Keratinocyte (primary cell): ENCODE results near the gene WDR33. TPM values are rescaled to one million over a fixed set of nuclear protein-coding genes. Genes with fewer than 3 reads are reported as not detected.
A peak's percentile ranks its signal among the peaks of the same experiment; 100 is the strongest.
"Not testable (repeated sequence)": the region's sequence is repeated elsewhere in the genome, so short reads cannot be mapped to it uniquely, and the experiment has no call there.

Experiments used
- DNase-seq: peaks from one replicate; pipeline ENCODE4 v3.0.0-alpha.2; 2011; ENCODE audit warnings: low read depth, missing footprints, low spot score
- FAIRE-seq: peaks from 2 replicates; lab custom pipeline; 2011; peaks lifted over from hg19 to GRCh38; lab: Jason Lieb, UNC
- H2AFZ ChIP-seq: 2 replicates; pipeline ENCODE4 v1.6.0; 2012; ENCODE audit warnings: low read length, control low read depth, inconsistent platforms; ENCODE audit not compliant: control insufficient read depth
- H3K27ac ChIP-seq: 2 replicates; pipeline ENCODE4 v1.5.1; 2011; ENCODE audit warnings: low read length; ENCODE audit not compliant: control insufficient read depth, insufficient read depth
- H3K27me3 ChIP-seq: 3 replicates; pipeline ENCODE4 v1.6.0; 2011; ENCODE audit warnings: low read length; ENCODE audit not compliant: control insufficient read depth, insufficient read depth; ENCODE audit errors: extremely low read depth
- H3K36me3 ChIP-seq, 2 experiments: 2 replicates in 1 of 2; 3 replicates in 1 of 2; pipeline ENCODE4 v1.5.1; 2011; ENCODE audit warnings: low read length in 2 of 2, mild to moderate bottlenecking in 1 of 2; ENCODE audit not compliant: control insufficient read depth in 2 of 2, insufficient read depth in 2 of 2; ENCODE audit errors: extremely low read depth in 1 of 2
- H3K4me1 ChIP-seq: 3 replicates; pipeline ENCODE4 v1.5.1; 2011; ENCODE audit warnings: low read length; ENCODE audit not compliant: control insufficient read depth, insufficient read depth; ENCODE audit errors: extremely low read depth
- H3K4me2 ChIP-seq: 3 replicates; pipeline ENCODE4 v1.6.0; 2011; ENCODE audit warnings: low read depth, low read length; ENCODE audit not compliant: control insufficient read depth, insufficient read depth; ENCODE audit errors: extremely low read depth
- H3K4me3 ChIP-seq, 3 experiments: fragments of 200-600 bp in 1 of 3; sonication (generic) in 1 of 3; 2 replicates in 2 of 3; 3 replicates in 1 of 3; pipeline ENCODE4 v1.5.1; 2011 to 2016; ENCODE audit warnings: low read length in 3 of 3, mild to moderate bottlenecking in 3 of 3, control low read depth in 2 of 3, inconsistent platforms in 1 of 3, low read depth in 1 of 3, mixed read lengths in 1 of 3, mixed run types in 1 of 3, moderate library complexity in 1 of 3; ENCODE audit not compliant: control insufficient read depth in 2 of 3, insufficient read depth in 2 of 3; ENCODE audit errors: extremely low read depth in 1 of 3
- H3K79me2 ChIP-seq: 2 replicates; pipeline ENCODE4 v1.6.0; 2012; ENCODE audit warnings: low read length; ENCODE audit not compliant: control insufficient read depth, insufficient read depth
- H3K9ac ChIP-seq: 3 replicates; pipeline ENCODE4 v1.6.0; 2011; ENCODE audit warnings: low read length; ENCODE audit not compliant: control insufficient read depth, insufficient read depth; ENCODE audit errors: extremely low read depth
- H3K9me1 ChIP-seq: 3 replicates; pipeline ENCODE4 v1.6.0; 2011; ENCODE audit warnings: low read length; ENCODE audit not compliant: control insufficient read depth, insufficient read depth; ENCODE audit errors: extremely low read depth
- H3K9me3 ChIP-seq: 2 replicates; pipeline ENCODE4 v1.5.1; 2012; ENCODE audit warnings: low read depth, low read length; ENCODE audit not compliant: control insufficient read depth
- H4K20me1 ChIP-seq: 3 replicates; pipeline ENCODE4 v1.6.0; 2011; ENCODE audit warnings: low read length; ENCODE audit not compliant: control insufficient read depth, insufficient read depth; ENCODE audit errors: extremely low read depth
- CTCF ChIP-seq, 3 experiments: IDR thresholded peaks in 1 of 3; conservative IDR thresholded peaks in 1 of 3; optimal IDR thresholded peaks in 1 of 3; 2 replicates in 2 of 3; 3 replicates in 1 of 3; pipeline versions ENCODE3 to v1.5.1; 2011; ENCODE audit warnings: low read length in 3 of 3, mild to moderate bottlenecking in 3 of 3, moderate library complexity in 2 of 3, control low read depth in 1 of 3, inconsistent platforms in 1 of 3; ENCODE audit not compliant: insufficient read depth in 2 of 3; ENCODE audit errors: extremely low read depth in 1 of 3
- EZH2 ChIP-seq: IDR thresholded peaks from one replicate; pipeline ENCODE4 v1.6.1; 2012; ENCODE audit warnings: inconsistent platforms, mild to moderate bottlenecking, low read length, moderate library complexity
- dilution Hi-C: fragments of 300-500 bp; cut with MboI; formaldehyde crosslinking; loops from one replicate; pipeline ENCODE4 v1.7.0; 2020; ENCODE audit warnings: low sequenced_read_pairs; ENCODE audit not compliant: extremely low pct_ligation_motif_present
- polyA plus RNA-seq, 5 experiments: library from polyadenylated mRNA; depleted of rRNA in 3 of 5; stranded (reverse) in 3 of 5; stranded (forward) in 1 of 5; unstranded in 1 of 5; fragments of >200 nt; gene quantifications; 1 replicate in 1 of 5; 2 replicates in 3 of 5; 3 replicates in 1 of 5; pipeline versions ENCODE4 v1.2.1 to v1.2.3, GENCODE V29; 2011 to 2012; ENCODE audit warnings: missing spikeins in 2 of 5, low read depth in 1 of 5, low replicate concordance in 1 of 5

The WDR33 gene
- polyA plus RNA-seq, 1 donor (not counting 4 experiments of a cell fraction or from before 2014, with no cell fraction given): 44.5 TPM

- H3K4me3 ChIP-seq: no peak overlapping the region
Measured at GRCh38 chr2:127840893-127841292, 29.9 kb upstream of the WDR33 start.

GRCh38 chr2:127834951-127835350 lies 24.0 kb upstream of the WDR33 start:
- no peak for FAIRE-seq
- dilution Hi-C loops: no loop called here
- no peak for TF ChIP-seq EZH2
- H3K4me1 ChIP-seq: peaks cover 13% of the 10 kb centered on the region
- H3K9me3 ChIP-seq: no peaks in the 10 kb centered on the region
- no peak for DNase-seq
- H3K9ac ChIP-seq: no peak overlapping the region
- no peaks in the 10 kb centered on the region for H3K36me3 ChIP-seq
- H2AFZ ChIP-seq: no peak overlapping the region
- no peaks in the 10 kb centered on the region for H3K79me2 ChIP-seq
- H3K4me2 ChIP-seq: no peak overlapping the region
- no peak overlapping the region for H3K4me3 ChIP-seq
- H3K27me3 ChIP-seq: peaks cover 3% of the 10 kb centered on the region
- H3K27ac ChIP-seq: no peak overlapping the region
- no peaks in the 10 kb centered on the region for H3K9me1 ChIP-seq
- H4K20me1 ChIP-seq: no peaks in the 10 kb centered on the region

More at GRCh38 chr2:127840893-127841292, 29.9 kb upstream of the WDR33 start:
- DNase-seq (no peak), FAIRE-seq (no peak)
- H3K9ac ChIP-seq: no peak overlapping the region
- H3K27ac ChIP-seq: no peak overlapping the region
- H3K79me2 ChIP-seq: no peaks in the 10 kb centered on the region
- H4K20me1 ChIP-seq: no peaks in the 10 kb centered on the region
- H3K27me3 ChIP-seq: no peaks in the 10 kb centered on the region
- no peak for TF ChIP-seq CTCF (optimal IDR thresholded peaks at IDR 0.05 in 1 of 3, IDR thresholded peaks at IDR 0.05 in 1 of 3, conservative IDR thresholded peaks at IDR 0.05 in 1 of 3; ENCODE audit: extremely low read depth in 1 of 3, insufficient read depth in 2 of 3, low read length in 3 of 3)
- no peak for TF ChIP-seq EZH2
- dilution Hi-C loops: no loop called here
- H2AFZ ChIP-seq: no peak overlapping the region
- H3K9me3 ChIP-seq: no peaks in the 10 kb centered on the region
- H3K36me3 ChIP-seq: peaks cover 2 to 3% of the 10 kb centered on the region in 2 experiments
- no peaks in the 10 kb centered on the region for H3K4me1 ChIP-seq
- no peak overlapping the region for H3K4me2 ChIP-seq
- no peaks in the 10 kb centered on the region for H3K9me1 ChIP-seq

- no peak overlapping the region for H3K4me2 ChIP-seq
- peak; percentile 54 for DNase-seq
- FAIRE-seq: peak; percentile 63
- peak overlapping the region; percentile 38 for H3K9ac ChIP-seq
- no peaks in the 10 kb centered on the region for H3K79me2 ChIP-seq
- H3K27ac ChIP-seq: peak overlapping the region; percentile 47
- no peak overlapping the region for H2AFZ ChIP-seq
- dilution Hi-C loops: no loop called here
- no peak overlapping the region for H3K4me3 ChIP-seq
- H3K27me3 ChIP-seq: peaks cover 5% of the 10 kb centered on the region
- H4K20me1 ChIP-seq: no peaks in the 10 kb centered on the region
- no peaks in the 10 kb centered on the region for H3K9me1 ChIP-seq
- H3K9me3 ChIP-seq: peaks cover 6% of the 10 kb centered on the region
- TF ChIP-seq CTCF (optimal IDR thresholded peaks at IDR 0.05 in 1 of 3, IDR thresholded peaks at IDR 0.05 in 1 of 3, conservative IDR thresholded peaks at IDR 0.05 in 1 of 3; ENCODE audit: extremely low read depth in 1 of 3, insufficient read depth in 2 of 3, low read length in 3 of 3) (no peak), EZH2 (no peak)
- no peaks in the 10 kb centered on the region for H3K36me3 ChIP-seq
- H3K4me1 ChIP-seq: peaks cover 19% of the 10 kb centered on the region
Measured at GRCh38 chr2:127829845-127830246, 18.9 kb upstream of the WDR33 start.

- H4K20me1 ChIP-seq, H3K9me3 ChIP-seq, H3K9ac ChIP-seq, H3K4me3 ChIP-seq, H2AFZ ChIP-seq, H3K27me3 ChIP-seq, H3K36me3 ChIP-seq, H3K79me2 ChIP-seq, FAIRE-seq, DNase-seq, H3K9me1 ChIP-seq, dilution Hi-C loops, H3K4me2 ChIP-seq, H3K27ac ChIP-seq: not testable (repeated sequence)
- peaks cover 19% of the 10 kb centered on the region for H3K4me1 ChIP-seq
Measured at GRCh38 chr2:127826708-127827107, 15.7 kb upstream of the WDR33 start.
